GM19193 (cell line): Measurements from ENCODE around the gene SRPK2.

Source experiments
- POLR2A ChIP-seq: IDR thresholded peaks from 4 replicates; pipeline ENCODE4 v1.6.1; 2011; ENCODE audit not compliant: insufficient read depth, insufficient read length; ENCODE audit errors: extremely low read depth

The SRPK2 gene

GRCh38 chr7:105101864-105102263, 286.9 kb downstream of the SRPK2 start:
- no peak for TF ChIP-seq POLR2A

GRCh38 chr7:105098863-105099515, 289.7 kb downstream of the SRPK2 start:
- no peak for TF ChIP-seq POLR2A

GRCh38 chr7:105097619-105098018, 291.1 kb downstream of the SRPK2 start:
- TF ChIP-seq POLR2A, result no peak

GRCh38 chr7:105096306-105096705, 292.4 kb downstream of the SRPK2 start:
- no peak for TF ChIP-seq POLR2A

GRCh38 chr7:105094966-105095365, 293.8 kb downstream of the SRPK2 start:
- TF ChIP-seq POLR2A, result no peak

- no peak for TF ChIP-seq POLR2A
Measured at GRCh38 chr7:105088456-105088855, 300.3 kb downstream of the SRPK2 start.

GRCh38 chr7:105087981-105088380, 300.7 kb downstream of the SRPK2 start:
- no peak for TF ChIP-seq POLR2A

- TF ChIP-seq POLR2A, result no peak
Measured at GRCh38 chr7:105086850-105087249, 301.9 kb downstream of the SRPK2 start.

- TF ChIP-seq POLR2A, result no peak
Measured at GRCh38 chr7:105084581-105084980, 304.1 kb downstream of the SRPK2 start.

- TF ChIP-seq POLR2A, result no peak
Measured at GRCh38 chr7:105079348-105079747, 309.4 kb downstream of the SRPK2 start.

GRCh38 chr7:105073143-105073542, 315.6 kb downstream of the SRPK2 start:
- TF ChIP-seq POLR2A, result no peak

GRCh38 chr7:105068886-105069285, 319.8 kb downstream of the SRPK2 start:
- TF ChIP-seq POLR2A, result no peak

- no peak for TF ChIP-seq POLR2A
Measured at GRCh38 chr7:105067691-105068090, 321.0 kb downstream of the SRPK2 start.
